CD14-positive monocyte (primary cell): ENCODE data around the gene SCCPDH. TPM values are rescaled to one million over a fixed set of nuclear protein-coding genes. Genes with fewer than 3 reads are reported as not detected.

Experiments used
- DNase-seq, 3 donors: peaks; one replicate each; pipeline ENCODE4 v3.0.0-alpha.2; 2011 to 2022
- H2AFZ ChIP-seq: 2 replicates; pipeline ENCODE4 v1.6.0; 2012; ENCODE audit warnings: mild to moderate bottlenecking, low read depth, low read length, inconsistent platforms; ENCODE audit not compliant: insufficient read depth, poor library complexity, severe bottlenecking
- H3K27ac ChIP-seq, 2 donors: 1 replicate in 1 of 2; 2 replicates in 1 of 2; pipeline ENCODE4 v1.5.1; 2012 to 2013; ENCODE audit warnings: low read length in 2 of 2, control low read depth in 1 of 2, inconsistent platforms in 1 of 2, low read depth in 1 of 2, mild to moderate bottlenecking in 1 of 2
- H3K27me3 ChIP-seq, 2 donors: one replicate each; pipeline versions ENCODE4 v1.6.0 to v1.6.1; 2011 to 2013; ENCODE audit warnings: low read length in 2 of 2; ENCODE audit not compliant: control insufficient read depth in 2 of 2, insufficient read depth in 2 of 2
- H3K36me3 ChIP-seq, 2 donors: replicated peaks in 1 of 2; 1 replicate in 1 of 2; 2 replicates in 1 of 2; pipeline versions ENCODE4 v1.5.1 to v1.6.1; 2012 to 2013; ENCODE audit warnings: low read length in 2 of 2, control low read depth in 1 of 2, inconsistent platforms in 1 of 2, mild to moderate bottlenecking in 1 of 2; ENCODE audit not compliant: insufficient read depth in 2 of 2, control insufficient read depth in 1 of 2
- H3K4me1 ChIP-seq, 2 donors: 1 replicate in 1 of 2; 2 replicates in 1 of 2; pipeline versions ENCODE4 v1.5.1 to v1.6.1; 2012 to 2013; ENCODE audit warnings: low read length in 2 of 2, control low read depth in 1 of 2, inconsistent platforms in 1 of 2, mild to moderate bottlenecking in 1 of 2, moderate library complexity in 1 of 2; ENCODE audit not compliant: insufficient read depth in 2 of 2, control insufficient read depth in 1 of 2
- H3K4me2 ChIP-seq: replicated peaks from 2 replicates; pipeline ENCODE3; 2012; ENCODE audit warnings: low read length, moderate library complexity, mild to moderate bottlenecking; ENCODE audit not compliant: poor library complexity, severe bottlenecking; ENCODE audit errors: extremely low read depth
- H3K4me3 ChIP-seq, 3 experiments: fragments of 200-600 bp in 1 of 3; sonication (generic) in 1 of 3; replicated peaks in 1 of 3; 1 replicate in 2 of 3; 2 replicates in 1 of 3; pipeline ENCODE4 v1.5.1; 2011 to 2013; ENCODE audit warnings: low read length in 3 of 3, mild to moderate bottlenecking in 3 of 3, control low read depth in 2 of 3, low read depth in 2 of 3, inconsistent platforms in 1 of 3, moderate library complexity in 1 of 3
- H3K79me2 ChIP-seq: 2 replicates; pipeline ENCODE4 v1.6.0; 2012; ENCODE audit warnings: mild to moderate bottlenecking, control low read depth, inconsistent platforms, low read length, moderate library complexity; ENCODE audit not compliant: insufficient read depth
- H3K9ac ChIP-seq: 2 replicates; pipeline ENCODE4 v1.6.0; 2017; ENCODE audit warnings: low read length, mild to moderate bottlenecking; ENCODE audit not compliant: insufficient read depth, poor library complexity, severe bottlenecking
- H3K9me3 ChIP-seq, 2 donors: replicated peaks in 1 of 2; 1 replicate in 1 of 2; 2 replicates in 1 of 2; pipeline versions ENCODE4 v1.5.1 to v1.6.1; 2012 to 2013; ENCODE audit warnings: low read length in 2 of 2, control low read depth in 1 of 2; ENCODE audit not compliant: control insufficient read depth in 1 of 2, insufficient read depth in 1 of 2
- H4K20me1 ChIP-seq: 2 replicates; pipeline ENCODE4 v1.6.0; 2012; ENCODE audit warnings: mild to moderate bottlenecking, low read length, control low read depth, moderate library complexity; ENCODE audit not compliant: insufficient read depth
- H3K27ac Mint-ChIP-seq, 7 donors: one replicate each; pipeline ENCODE4 v1.8.0; 2020; ENCODE audit warnings: mild to moderate bottlenecking in 7 of 7, mixed read lengths in 7 of 7, moderate library complexity in 6 of 7, inconsistent platforms in 2 of 7
- H3K27me3 Mint-ChIP-seq, 3 donors: one replicate each; pipeline ENCODE4 v1.8.0; 2021 to 2022; ENCODE audit warnings: low read depth in 3 of 3, mild to moderate bottlenecking in 3 of 3, mixed read lengths in 3 of 3, moderate library complexity in 3 of 3, inconsistent platforms in 1 of 3
- H3K36me3 Mint-ChIP-seq, 2 donors: one replicate each; pipeline ENCODE4 v1.8.0; 2020; ENCODE audit warnings: mixed read lengths in 2 of 2, inconsistent platforms in 1 of 2, mild to moderate bottlenecking in 1 of 2
- H3K4me1 Mint-ChIP-seq: one replicate; pipeline ENCODE4 v1.8.0; 2020; ENCODE audit warnings: mild to moderate bottlenecking, mixed read lengths
- H3K4me3 Mint-ChIP-seq, 2 donors: one replicate each; pipeline ENCODE4 v1.8.0; 2020; ENCODE audit warnings: mild to moderate bottlenecking in 2 of 2, mixed read lengths in 2 of 2, moderate library complexity in 1 of 2
- H3K9me3 Mint-ChIP-seq, 7 donors: one replicate each; pipeline ENCODE4 v1.8.0; 2020 to 2022; ENCODE audit warnings: mixed read lengths in 7 of 7, mild to moderate bottlenecking in 6 of 7, moderate library complexity in 6 of 7, inconsistent platforms in 2 of 7
- WGBS: methylation state at CpG from one replicate; pipeline ENCODE4 v1.1.5; 2013; ENCODE audit warnings: missing lambda C conversion rate; ENCODE audit not compliant: insufficient coverage; 5-methylcytosine and 5-hydroxymethylcytosine counted together
- intact Hi-C, 2 donors: fragments of 100-400 bp; cut with micrococcal nuclease; formaldehyde crosslinking; loops; one replicate each; pipeline versions ENCODE4 v1.15.0 to v1.15.1; 2023
- polyA plus RNA-seq, 3 donors: library from polyadenylated mRNA; depleted of rRNA in 1 of 3; unstranded in 2 of 3; stranded (reverse) in 1 of 3; fragments of 300-500 nt in 2 of 3; fragments of >200 nt in 1 of 3; fragmentation: Illumina TruSeq in 2 of 3; gene quantifications; 1 replicate in 2 of 3; 2 replicates in 1 of 3; pipeline ENCODE4 v1.2.3, GENCODE V29; 2012 to 2021
- TF ChIP-seq, protein P1 (sequence below): fragments of 200-600 bp; IDR thresholded peaks from one replicate; pipeline ENCODE4 v1.8.0; 2022; ENCODE audit warnings: antibody characterized with exemption, mild to moderate bottlenecking

The SCCPDH gene
- polyA plus RNA-seq, 3 donors, result 7.3 to 25.3 (median 22.7) TPM

DNA sequence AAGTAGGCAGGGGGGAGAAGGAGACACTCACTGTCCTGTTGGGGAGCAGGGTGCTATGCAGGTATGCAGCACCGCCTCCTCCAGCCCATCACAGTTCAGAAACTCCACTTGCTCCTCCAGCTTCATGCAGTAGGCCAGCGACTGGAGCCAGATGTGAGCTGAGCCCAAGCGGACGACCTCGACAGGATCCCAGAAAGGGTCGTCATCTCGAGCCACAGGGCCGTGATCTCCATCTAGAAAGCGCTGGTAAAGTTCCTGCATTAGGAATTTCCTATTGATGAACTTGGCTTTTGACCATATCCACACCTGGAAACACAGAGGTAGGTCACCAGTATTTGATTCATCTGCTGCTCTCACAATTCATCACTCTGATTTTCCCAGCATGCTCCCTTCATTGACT is 56.1 kb downstream of the SCCPDH start:
- H3K27me3 Mint-ChIP-seq, result peaks cover 0 to 1% (median 1%) of the 10 kb centered on the region in 3 donors
- no peak overlapping the region for H3K4me3 Mint-ChIP-seq
- no peak overlapping the region for H3K27ac ChIP-seq
- intact Hi-C loops, result no loop called here
- peaks cover 26 to 29% of the 10 kb centered on the region in 2 donors for H3K4me1 ChIP-seq
- H3K27me3 ChIP-seq, result no peaks in the 10 kb centered on the region
- peaks cover 35% of the 10 kb centered on the region for H3K4me1 Mint-ChIP-seq
- peaks cover 0 to 2% (median under 1%) of the 10 kb centered on the region in 7 donors for H3K9me3 Mint-ChIP-seq
- peak overlapping the region in 1 of 7 donors; percentile 16 for H3K27ac Mint-ChIP-seq
- peaks cover 33 to 54% of the 10 kb centered on the region in 2 donors for H3K36me3 Mint-ChIP-seq
- no peak overlapping the region for H2AFZ ChIP-seq
- H3K9ac ChIP-seq, result no peak overlapping the region
- no peaks in the 10 kb centered on the region for H4K20me1 ChIP-seq
- no peaks in the 10 kb centered on the region for H3K79me2 ChIP-seq
- TF ChIP-seq, protein P1, sequence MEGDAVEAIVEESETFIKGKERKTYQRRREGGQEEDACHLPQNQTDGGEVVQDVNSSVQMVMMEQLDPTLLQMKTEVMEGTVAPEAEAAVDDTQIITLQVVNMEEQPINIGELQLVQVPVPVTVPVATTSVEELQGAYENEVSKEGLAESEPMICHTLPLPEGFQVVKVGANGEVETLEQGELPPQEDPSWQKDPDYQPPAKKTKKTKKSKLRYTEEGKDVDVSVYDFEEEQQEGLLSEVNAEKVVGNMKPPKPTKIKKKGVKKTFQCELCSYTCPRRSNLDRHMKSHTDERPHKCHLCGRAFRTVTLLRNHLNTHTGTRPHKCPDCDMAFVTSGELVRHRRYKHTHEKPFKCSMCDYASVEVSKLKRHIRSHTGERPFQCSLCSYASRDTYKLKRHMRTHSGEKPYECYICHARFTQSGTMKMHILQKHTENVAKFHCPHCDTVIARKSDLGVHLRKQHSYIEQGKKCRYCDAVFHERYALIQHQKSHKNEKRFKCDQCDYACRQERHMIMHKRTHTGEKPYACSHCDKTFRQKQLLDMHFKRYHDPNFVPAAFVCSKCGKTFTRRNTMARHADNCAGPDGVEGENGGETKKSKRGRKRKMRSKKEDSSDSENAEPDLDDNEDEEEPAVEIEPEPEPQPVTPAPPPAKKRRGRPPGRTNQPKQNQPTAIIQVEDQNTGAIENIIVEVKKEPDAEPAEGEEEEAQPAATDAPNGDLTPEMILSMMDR, result no peak
- DNase-seq, result no peak
- WGBS, result 96% methylated on average over 8 of the region's 9 CpGs
- no peak overlapping the region for H3K4me2 ChIP-seq
- H3K4me3 ChIP-seq, result no peak overlapping the region
- H3K36me3 ChIP-seq, result peaks cover 22 to 50% of the 10 kb centered on the region in 2 donors
- peaks cover 0 to under 1% of the 10 kb centered on the region in 2 donors for H3K9me3 ChIP-seq

DNA sequence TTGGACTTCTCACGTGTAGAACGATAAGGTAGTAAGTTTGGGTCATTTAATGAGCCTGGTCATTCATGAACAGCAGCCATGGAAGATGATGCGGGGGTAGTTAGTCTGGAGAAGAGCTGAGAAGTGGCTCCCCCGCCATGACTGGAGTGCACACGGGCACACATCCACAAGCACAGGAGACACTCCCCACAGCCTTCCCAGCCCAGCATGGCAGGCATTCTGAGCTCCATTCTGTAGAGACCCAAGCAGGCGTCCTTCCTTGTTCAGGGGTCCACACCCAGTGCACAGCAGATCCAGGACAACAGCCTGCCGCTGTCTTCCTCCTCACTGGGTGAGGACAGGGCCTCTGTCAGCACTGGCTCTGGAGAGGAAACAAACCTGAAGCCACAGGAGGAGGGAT is 57.0 kb downstream of the SCCPDH start:
- Histone ChIP-seq H3K27me3 (no peaks in the 10 kb centered on the region), H3K9ac (no peak overlapping the region), H3K9me3 (peaks cover 5 to 6% of the 10 kb centered on the region in 2 donors), H3K36me3 (peaks cover 13 to 40% of the 10 kb centered on the region in 2 donors), H3K79me2 (no peaks in the 10 kb centered on the region), H3K4me2 (no peak overlapping the region), H2AFZ (no peak overlapping the region), H3K27ac (no peak overlapping the region), H4K20me1 (no peaks in the 10 kb centered on the region), H3K4me1 (peaks cover 26 to 31% of the 10 kb centered on the region in 2 donors), H3K4me3 (no peak overlapping the region)
- H3K9me3 Mint-ChIP-seq, result peaks cover 2 to 11% (median 7%) of the 10 kb centered on the region in 7 donors
- intact Hi-C loops, result no loop called here
- DNase-seq, result no peak
- H3K4me1 Mint-ChIP-seq, result peaks cover 36% of the 10 kb centered on the region
- peaks cover 24 to 44% of the 10 kb centered on the region in 2 donors for H3K36me3 Mint-ChIP-seq
- H3K27ac Mint-ChIP-seq, result peak overlapping the region in 4 of 7 donors; percentile 14 to 78 (median 32)
- TF ChIP-seq, protein P1, result no peak
- H3K4me3 Mint-ChIP-seq, result no peak overlapping the region
- H3K27me3 Mint-ChIP-seq, result peaks cover 0 to 1% (median 1%) of the 10 kb centered on the region in 3 donors
- WGBS, result 86% methylated on average over 6 of the region's 7 CpGs
